Neural cell (in vitro differentiated cells): ENCODE data around the gene DCTN1. TPM values are rescaled to one million over a fixed set of nuclear protein-coding genes. Genes with fewer than 3 reads are reported as not detected.

Experiments
- H2AFZ ChIP-seq: fragments of 200-600, 300-800 bp; sonication (generic), shearing (Covaris generic); 2 replicates; pipeline ENCODE4 v1.6.0; 2014; ENCODE audit warnings: low read depth, mild to moderate bottlenecking, antibody characterized with exemption, low read length, moderate library complexity
- H3F3A ChIP-seq: fragments of 200-600 bp; shearing (Covaris generic); 2 replicates; pipeline ENCODE4 v1.6.1; 2016; ENCODE audit warnings: mild to moderate bottlenecking, moderate library complexity, mixed read lengths, antibody characterized with exemption, low read length; ENCODE audit not compliant: insufficient read depth, poor library complexity, severe bottlenecking
- H3K27ac ChIP-seq: fragments of 200-600, 300-800 bp; sonication (generic), shearing (Covaris generic); 2 replicates; pipeline ENCODE4 v1.5.1; 2014; ENCODE audit warnings: mild to moderate bottlenecking, low read length, moderate library complexity
- H3K27me3 ChIP-seq: fragments of 300-800, 200-600 bp; sonication (generic), shearing (Covaris generic); 2 replicates; pipeline ENCODE4 v1.6.0; 2014; ENCODE audit warnings: mild to moderate bottlenecking, low read depth, low read length, moderate library complexity; ENCODE audit not compliant: insufficient read depth
- H3K36me3 ChIP-seq: fragments of 300-800, 200-600 bp; sonication (generic), shearing (Covaris generic); 2 replicates; pipeline ENCODE4 v1.5.1; 2014; ENCODE audit warnings: mild to moderate bottlenecking, antibody characterized with exemption, low read length, moderate library complexity; ENCODE audit not compliant: insufficient read depth
- H3K4me2 ChIP-seq: fragments of 300-800, 200-600 bp; sonication (generic), shearing (Covaris generic); 2 replicates; pipeline ENCODE4 v1.6.0; 2014; ENCODE audit warnings: mild to moderate bottlenecking, low read length
- H3K4me3 ChIP-seq: fragments of 300-800, 200-600 bp; sonication (generic), shearing (Covaris generic); 2 replicates; pipeline ENCODE4 v1.5.1; 2014; ENCODE audit warnings: mild to moderate bottlenecking, low read length, moderate library complexity
- H3K79me2 ChIP-seq: fragments of 200-600 bp; shearing (Covaris generic); replicated peaks from 2 replicates; pipeline ENCODE4 v1.6.0; 2014; ENCODE audit warnings: mild to moderate bottlenecking, low read length, moderate library complexity; ENCODE audit not compliant: insufficient read depth
- H3K9ac ChIP-seq: fragments of 300-800, 200-600 bp; sonication (generic), shearing (Covaris generic); 2 replicates; pipeline ENCODE4 v1.6.1; 2016; ENCODE audit warnings: mild to moderate bottlenecking, low read length, mixed read lengths
- H3K9me2 ChIP-seq: fragments of 200-600 bp; shearing (Covaris generic); 2 replicates; pipeline ENCODE4 v1.6.1; 2016; ENCODE audit warnings: mild to moderate bottlenecking, low read length, mixed read lengths; ENCODE audit not compliant: insufficient read depth
- H3K9me3 ChIP-seq: fragments of 200-600, 300-800 bp; sonication (generic), shearing (Covaris generic); 2 replicates; pipeline ENCODE4 v1.6.1; 2016; ENCODE audit warnings: mild to moderate bottlenecking, mixed run types, low read length, moderate library complexity, mixed read lengths
- H4K20me1 ChIP-seq: fragments of 200-600 bp; shearing (Covaris generic); 2 replicates; pipeline ENCODE4 v1.6.1; 2016; ENCODE audit warnings: mild to moderate bottlenecking, mixed run types; ENCODE audit not compliant: insufficient read depth
- EP300 ChIP-seq: fragments of 450-650 bp; conservative IDR thresholded peaks from 2 replicates; pipeline ENCODE4 v1.6.1; 2014; ENCODE audit warnings: antibody characterized with exemption, mild to moderate bottlenecking, moderate library complexity; ENCODE audit not compliant: poor library complexity, severe bottlenecking
- EZH2 ChIP-seq: fragments of 200-600, 300-800 bp; shearing (Covaris generic), sonication (generic); IDR thresholded peaks from 2 replicates; pipeline ENCODE4 v1.6.1; 2014; ENCODE audit warnings: antibody characterized with exemption, low read length, borderline replicate concordance, mild to moderate bottlenecking; ENCODE audit not compliant: insufficient read depth, poor library complexity, severe bottlenecking
- MXI1 ChIP-seq: fragments of 450-650 bp; conservative IDR thresholded peaks from 2 replicates; pipeline ENCODE4 v1.6.1; 2014; ENCODE audit warnings: antibody characterized with exemption, mild to moderate bottlenecking; ENCODE audit not compliant: poor library complexity, severe bottlenecking
- POLR2AphosphoS5 ChIP-seq: IDR thresholded peaks from 2 replicates; pipeline ENCODE4 v1.6.1; 2012
- RAD21 ChIP-seq: fragments of 450-650 bp; conservative IDR thresholded peaks from 2 replicates; pipeline ENCODE4 v1.6.1; 2014; ENCODE audit warnings: antibody characterized with exemption, mild to moderate bottlenecking, moderate library complexity
- SMC3 ChIP-seq: fragments of 450-650 bp; conservative IDR thresholded peaks from 2 replicates; pipeline ENCODE4 v1.6.1; 2014; ENCODE audit warnings: antibody characterized with exemption, mild to moderate bottlenecking, moderate library complexity; ENCODE audit not compliant: poor library complexity
- TAF1 ChIP-seq: IDR thresholded peaks from 2 replicates; pipeline ENCODE4 v1.6.1; 2012; ENCODE audit warnings: low read depth
- polyA plus RNA-seq: library from polyadenylated mRNA; depleted of rRNA; stranded (reverse); fragments of >200 nt; gene quantifications from 2 replicates; pipeline ENCODE4 v1.2.3, GENCODE V29; 2014
- TF ChIP-seq, protein P1 (sequence below): fragments of 450-650 bp; IDR thresholded peaks from 2 replicates; pipeline ENCODE4 v1.5.1; 2014; ENCODE audit warnings: antibody characterized with exemption, mild to moderate bottlenecking, moderate library complexity; ENCODE audit not compliant: poor library complexity, severe bottlenecking
- TF ChIP-seq, protein P2 (sequence below): IDR thresholded peaks from 2 replicates; pipeline ENCODE4 v1.6.1; 2012; ENCODE audit warnings: borderline replicate concordance

DCTN1 gene
- polyA plus RNA-seq, 1 donor from 2014 or later = 160 TPM

DNA sequence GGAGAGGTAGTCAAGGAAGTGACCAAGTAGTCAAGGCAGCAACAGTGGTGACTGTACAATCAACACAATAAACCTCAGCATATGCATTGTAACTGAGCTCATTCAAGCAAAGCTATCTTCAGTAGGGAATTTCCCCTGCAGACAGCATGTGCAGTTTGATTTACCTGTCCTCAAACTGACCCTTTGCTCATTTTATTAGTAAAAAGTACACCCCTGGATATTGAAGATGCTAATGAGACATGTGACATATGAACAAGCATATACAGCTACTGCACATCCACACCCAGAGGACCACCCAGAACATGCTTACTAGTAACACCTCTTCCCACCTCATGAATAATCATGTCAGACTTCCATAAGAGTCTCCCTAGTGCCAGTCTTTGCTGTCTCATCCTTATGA, 25.9 kb upstream of the DCTN1 start:
- Histone ChIP-seq H3K9me3 (no peaks in the 10 kb centered on the region), H2AFZ (no peak overlapping the region), H3K9ac (no peak overlapping the region), H3F3A (no peaks in the 10 kb centered on the region), H3K79me2 (no peaks in the 10 kb centered on the region), H3K4me2 (no peak overlapping the region), H3K27ac (no peak overlapping the region), H3K36me3 (no peaks in the 10 kb centered on the region), H3K9me2 (no peaks in the 10 kb centered on the region), H3K4me3 (no peak overlapping the region), H4K20me1 (no peaks in the 10 kb centered on the region), H3K27me3 (no peaks in the 10 kb centered on the region)
- no peak for TF ChIP-seq TAF1
- TF ChIP-seq EP300 = no peak
- TF ChIP-seq, protein P1, sequence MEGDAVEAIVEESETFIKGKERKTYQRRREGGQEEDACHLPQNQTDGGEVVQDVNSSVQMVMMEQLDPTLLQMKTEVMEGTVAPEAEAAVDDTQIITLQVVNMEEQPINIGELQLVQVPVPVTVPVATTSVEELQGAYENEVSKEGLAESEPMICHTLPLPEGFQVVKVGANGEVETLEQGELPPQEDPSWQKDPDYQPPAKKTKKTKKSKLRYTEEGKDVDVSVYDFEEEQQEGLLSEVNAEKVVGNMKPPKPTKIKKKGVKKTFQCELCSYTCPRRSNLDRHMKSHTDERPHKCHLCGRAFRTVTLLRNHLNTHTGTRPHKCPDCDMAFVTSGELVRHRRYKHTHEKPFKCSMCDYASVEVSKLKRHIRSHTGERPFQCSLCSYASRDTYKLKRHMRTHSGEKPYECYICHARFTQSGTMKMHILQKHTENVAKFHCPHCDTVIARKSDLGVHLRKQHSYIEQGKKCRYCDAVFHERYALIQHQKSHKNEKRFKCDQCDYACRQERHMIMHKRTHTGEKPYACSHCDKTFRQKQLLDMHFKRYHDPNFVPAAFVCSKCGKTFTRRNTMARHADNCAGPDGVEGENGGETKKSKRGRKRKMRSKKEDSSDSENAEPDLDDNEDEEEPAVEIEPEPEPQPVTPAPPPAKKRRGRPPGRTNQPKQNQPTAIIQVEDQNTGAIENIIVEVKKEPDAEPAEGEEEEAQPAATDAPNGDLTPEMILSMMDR = no peak
- TF ChIP-seq EZH2 = no peak
- no peak for TF ChIP-seq POLR2AphosphoS5
- no peak for TF ChIP-seq MXI1
- TF ChIP-seq, protein P2, sequence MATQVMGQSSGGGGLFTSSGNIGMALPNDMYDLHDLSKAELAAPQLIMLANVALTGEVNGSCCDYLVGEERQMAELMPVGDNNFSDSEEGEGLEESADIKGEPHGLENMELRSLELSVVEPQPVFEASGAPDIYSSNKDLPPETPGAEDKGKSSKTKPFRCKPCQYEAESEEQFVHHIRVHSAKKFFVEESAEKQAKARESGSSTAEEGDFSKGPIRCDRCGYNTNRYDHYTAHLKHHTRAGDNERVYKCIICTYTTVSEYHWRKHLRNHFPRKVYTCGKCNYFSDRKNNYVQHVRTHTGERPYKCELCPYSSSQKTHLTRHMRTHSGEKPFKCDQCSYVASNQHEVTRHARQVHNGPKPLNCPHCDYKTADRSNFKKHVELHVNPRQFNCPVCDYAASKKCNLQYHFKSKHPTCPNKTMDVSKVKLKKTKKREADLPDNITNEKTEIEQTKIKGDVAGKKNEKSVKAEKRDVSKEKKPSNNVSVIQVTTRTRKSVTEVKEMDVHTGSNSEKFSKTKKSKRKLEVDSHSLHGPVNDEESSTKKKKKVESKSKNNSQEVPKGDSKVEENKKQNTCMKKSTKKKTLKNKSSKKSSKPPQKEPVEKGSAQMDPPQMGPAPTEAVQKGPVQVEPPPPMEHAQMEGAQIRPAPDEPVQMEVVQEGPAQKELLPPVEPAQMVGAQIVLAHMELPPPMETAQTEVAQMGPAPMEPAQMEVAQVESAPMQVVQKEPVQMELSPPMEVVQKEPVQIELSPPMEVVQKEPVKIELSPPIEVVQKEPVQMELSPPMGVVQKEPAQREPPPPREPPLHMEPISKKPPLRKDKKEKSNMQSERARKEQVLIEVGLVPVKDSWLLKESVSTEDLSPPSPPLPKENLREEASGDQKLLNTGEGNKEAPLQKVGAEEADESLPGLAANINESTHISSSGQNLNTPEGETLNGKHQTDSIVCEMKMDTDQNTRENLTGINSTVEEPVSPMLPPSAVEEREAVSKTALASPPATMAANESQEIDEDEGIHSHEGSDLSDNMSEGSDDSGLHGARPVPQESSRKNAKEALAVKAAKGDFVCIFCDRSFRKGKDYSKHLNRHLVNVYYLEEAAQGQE = no peak
- no peak for TF ChIP-seq SMC3
- TF ChIP-seq RAD21 = no peak

DNA sequence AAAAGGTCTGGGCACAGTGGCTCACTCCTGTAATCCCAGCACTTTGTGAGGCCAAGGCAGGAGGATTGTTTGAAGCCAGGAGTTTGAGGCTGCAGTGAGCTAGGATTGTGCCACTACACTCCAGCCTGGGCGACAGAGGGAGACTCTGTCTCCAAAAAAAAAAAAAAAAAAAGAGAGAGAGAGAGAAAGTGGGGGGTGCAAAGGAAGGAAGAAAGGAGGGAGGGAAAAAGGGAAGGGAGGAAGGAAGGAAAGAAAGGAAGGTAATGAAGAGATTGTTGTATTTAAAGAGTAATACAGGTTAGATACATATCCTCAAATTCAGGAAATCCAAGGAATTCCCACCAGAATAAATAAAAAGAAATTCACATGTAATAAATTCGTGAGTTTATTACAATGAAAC, 21.8 kb upstream of the DCTN1 start:
- H3K79me2 ChIP-seq = no peaks in the 10 kb centered on the region
- H4K20me1 ChIP-seq = no peaks in the 10 kb centered on the region
- no peak overlapping the region for H3K9ac ChIP-seq
- no peaks in the 10 kb centered on the region for H3K9me2 ChIP-seq
- H3K4me3 ChIP-seq = no peak overlapping the region
- H2AFZ ChIP-seq = no peak overlapping the region
- no peaks in the 10 kb centered on the region for H3F3A ChIP-seq
- H3K27ac ChIP-seq = no peak overlapping the region
- H3K9me3 ChIP-seq = no peaks in the 10 kb centered on the region
- H3K36me3 ChIP-seq = no peaks in the 10 kb centered on the region
- H3K4me2 ChIP-seq = no peak overlapping the region
- TF ChIP-seq EZH2 (no peak), EP300 (no peak), MXI1 (no peak), TAF1 (no peak), SMC3 (no peak), POLR2AphosphoS5 (no peak), RAD21 (no peak)
- TF ChIP-seq, protein P1 = no peak
- TF ChIP-seq, protein P2 = no peak
- no peaks in the 10 kb centered on the region for H3K27me3 ChIP-seq
